Heart left ventricle (tissue), 16 donors: ENCODE measurements around the gene MAGI1. TPM values are rescaled to one million over a fixed set of nuclear protein-coding genes. Genes with fewer than 3 reads are reported as not detected.

Experiments used
- ATAC-seq, 4 donors: fragments of 200-7000 bp; cut with Tn5 transposase; one replicate each; pipeline ENCODE4 v1.9.1; 2020 to 2022; ENCODE audit warnings: moderate library complexity in 4 of 4, mild to moderate bottlenecking in 3 of 4, moderate number of reproducible peaks in 1 of 4
- DNase-seq, 5 donors: peaks; one replicate each; pipeline ENCODE4 v3.0.0-alpha.2; 2020
- H3K27ac ChIP-seq, 12 donors: fragments of 200-600 bp; sonication (generic) in 4 of 12; one replicate each; pipeline versions ENCODE4 v1.5.0 to v1.8.0; 2016 to 2022; ENCODE audit warnings: mild to moderate bottlenecking in 2 of 12
- H3K27me3 ChIP-seq, 9 donors: fragments of 200-600 bp; sonication (generic) in 2 of 9; one replicate each; pipeline versions ENCODE4 v1.5.1 to v1.8.0; 2016 to 2022; ENCODE audit warnings: mild to moderate bottlenecking in 3 of 9
- H3K36me3 ChIP-seq, 9 donors: fragments of 200-600 bp; sonication (generic) in 2 of 9; one replicate each; pipeline versions ENCODE4 v1.5.0 to v1.8.0; 2018 to 2022; ENCODE audit warnings: mild to moderate bottlenecking in 2 of 9
- H3K4me1 ChIP-seq, 12 donors: fragments of 200-600 bp; sonication (generic) in 4 of 12; one replicate each; pipeline versions ENCODE4 v1.5.0 to v1.8.0; 2016 to 2022; ENCODE audit warnings: mild to moderate bottlenecking in 3 of 12
- H3K4me3 ChIP-seq, 12 donors: fragments of 200-600 bp; sonication (generic) in 4 of 12; one replicate each; pipeline versions ENCODE4 v1.5.0 to v1.8.0; 2017 to 2022; ENCODE audit warnings: mild to moderate bottlenecking in 9 of 12, moderate library complexity in 4 of 12
- H3K9me3 ChIP-seq, 12 donors: fragments of 200-600 bp; sonication (generic) in 4 of 12; one replicate each; pipeline versions ENCODE4 v1.5.0 to v1.8.0; 2016 to 2022; ENCODE audit warnings: mild to moderate bottlenecking in 1 of 12
- CTCF ChIP-seq, 12 donors: fragments of 200-600 bp; sonication (generic) in 4 of 12; IDR thresholded peaks; one replicate each; pipeline versions ENCODE4 v1.5.0 to v1.8.0; 2018 to 2022; ENCODE audit warnings: antibody characterized with exemption in 12 of 12, mild to moderate bottlenecking in 5 of 12
- POLR2A ChIP-seq, 2 donors: fragments of 450-650 bp; IDR thresholded peaks; one replicate each; pipeline ENCODE4 v1.6.1; 2017; ENCODE audit warnings: antibody characterized with exemption in 2 of 2, mild to moderate bottlenecking in 2 of 2, moderate library complexity in 2 of 2
- WGBS, 4 donors: extraction: QIAGEN DNeasy Blood & Tissue Kit in 2 of 4; methylation state at CpG; one replicate each; pipeline versions ENCODE4 v1.1.5 to v1.1.7; 2013 to 2018; 5-methylcytosine and 5-hydroxymethylcytosine counted together
- intact Hi-C, 10 donors: fragments of 100-400 bp; cut with DNase I; formaldehyde crosslinking; loops; one replicate each; pipeline versions ENCODE4 v1.11.1 to v1.14.2; 2022
- polyA plus RNA-seq, 2 donors: library from polyadenylated mRNA; stranded (reverse); fragments of 200-250 nt; gene quantifications; one replicate each; pipeline ENCODE4 v1.2.3, GENCODE V29; 2013
- total RNA-seq, 9 donors: library from RNA; depleted of rRNA in 2 of 9; stranded (reverse); fragments of >200 nt in 2 of 9; fragmentation: NEBNext Ultra II Directional in 3 of 9; extraction: Animal tissue kit (Norgen Biotek cat#: 25700) in 3 of 9; gene quantifications; one replicate each; pipeline versions ENCODE4 v1.1.0 to v1.2.4, GENCODE V29; 2016 to 2023
- donor health status: ischemic (EF 13 %, LVEDD 7.1; RV severe dilation, severe dysfunction).
- donor health status: healthy with polysubstance abuse.
- donor health status: DM: no; HTN: yes; CAD: no.
- donor health status: DM: no; HTN: no; CAD: no.
- donor health status: ischemic (EF 25% LVEDD 6.9; RV normal size, moderate dysfunction).
- donor health status: ischemic (EF 25% LVEDD 5.7; RV mildly dilated, moderate dysfunction).
- donor health status: healthy.
- donor health status: DM: yes; HTN: yes; CAD: no.
- donor health status: ischemic (EF 35%, LVEDD 5.7; RV mildly dilated, moderate dysfunction).
- donor health status: nonischemic (EF 11% LVEDD 7.7; RV severe dilation, severe dysfunction).
- donor health status: DM: yes; HTN: yes; CAD: no.
- donor health status: PGD.
- donor health status: ischemic (EF 29% LVEDD 5.4; RV normal size, mild dysfunction).
- donor health status: nonischemic (EF 23%, LVEDD 6.1; RV moderate dilation, normal function).

The MAGI1 gene
- total and polyA plus RNA-seq, 11 donors = 18.5 to 52.1 (median 31.4) TPM

- H3K9me3 ChIP-seq = no peaks in the 10 kb centered on the region
- DNase-seq = no peak
- H3K27ac ChIP-seq = no peak overlapping the region
- intact Hi-C loops = no loop called here
- no peak for ATAC-seq
- TF ChIP-seq POLR2A (IDR thresholded peaks at IDR 0.05) (no peak), CTCF (IDR thresholded peaks at IDR 0.05) (no peak)
- H3K27me3 ChIP-seq = no peaks in the 10 kb centered on the region
- H3K4me3 ChIP-seq = no peak overlapping the region
- no peaks in the 10 kb centered on the region for H3K36me3 ChIP-seq
- peaks cover 0 to 20% (median 6%) of the 10 kb centered on the region in 12 donors for H3K4me1 ChIP-seq
- 95 to 97% (median 96%) methylated on average over 2 of the region's 2 CpGs for WGBS, 4 donors
Measured at GRCh38 chr3:65628978-65629377, 409.7 kb downstream of the MAGI1 start.

- intact Hi-C loops = no loop called here
- Histone ChIP-seq H3K4me1 (peaks cover 0 to 33% (median 11%) of the 10 kb centered on the region in 12 donors), H3K9me3 (no peaks in the 10 kb centered on the region), H3K27ac (no peak overlapping the region), H3K36me3 (no peaks in the 10 kb centered on the region), H3K4me3 (no peak overlapping the region), H3K27me3 (no peaks in the 10 kb centered on the region)
- DNase-seq (no peak), ATAC-seq (no peak)
- TF ChIP-seq CTCF (IDR thresholded peaks at IDR 0.05) (no peak), POLR2A (IDR thresholded peaks at IDR 0.05) (no peak)
- WGBS, 4 donors = 96 to 99% (median 98%) methylated on average over 3 of the region's 3 CpGs
Measured at GRCh38 chr3:65627062-65627461, 411.7 kb downstream of the MAGI1 start.

- Histone ChIP-seq H3K9me3 (no peaks in the 10 kb centered on the region), H3K4me3 (no peak overlapping the region), H3K27me3 (no peaks in the 10 kb centered on the region), H3K4me1 (peaks cover 0 to 37% (median 11%) of the 10 kb centered on the region in 12 donors), H3K27ac (peak overlapping the region in 10 of 12 donors; percentile 23 to 70 (median 54)), H3K36me3 (no peaks in the 10 kb centered on the region)
- WGBS, 4 donors = 30 to 62% (median 40%) methylated on average over 3 of the region's 3 CpGs
- ATAC-seq (peak; percentile 73 to 83 (median 78)), DNase-seq (no peak)
- intact Hi-C loops = no loop called here
- TF ChIP-seq POLR2A (IDR thresholded peaks at IDR 0.05) = no peak
- TF ChIP-seq CTCF (IDR thresholded peaks at IDR 0.05) = no peak
Measured at GRCh38 chr3:65625305-65625704, 413.4 kb downstream of the MAGI1 start.

- intact Hi-C loops = loop anchor here in 1 of 10 donors (5.0 kb wide), 1 partner anchor 46 kb away; no protein-coding TSS in a partner anchor
- peak overlapping the region in 8 of 12 donors; percentile 9 to 70 (median 58) for H3K27ac ChIP-seq
- no peak for DNase-seq
- no peak overlapping the region for H3K4me3 ChIP-seq
- peaks cover 0 to 55% (median 17%) of the 10 kb centered on the region in 12 donors for H3K4me1 ChIP-seq
- H3K27me3 ChIP-seq = no peaks in the 10 kb centered on the region
- no peaks in the 10 kb centered on the region for H3K9me3 ChIP-seq
- ATAC-seq = peak in 2 of 4 donors; percentile 53 to 65
- no peak for TF ChIP-seq CTCF (IDR thresholded peaks at IDR 0.05)
- no peak for TF ChIP-seq POLR2A (IDR thresholded peaks at IDR 0.05)
- 18 to 46% (median 35%) methylated on average over 1 of the region's 1 CpG for WGBS, 4 donors
- H3K36me3 ChIP-seq = no peaks in the 10 kb centered on the region
Measured at GRCh38 chr3:65623362-65623761, 415.4 kb downstream of the MAGI1 start.
